Activated CD4-positive, alpha-beta memory T cell treated with anti-CD3 and anti-CD28 coated beads, Interleukin-2, amount 10 ng/mL, durations not matched to agents 7 days and 5 days (primary cell): ENCODE data around the gene SH2D5. TPM values are rescaled to one million over a fixed set of nuclear protein-coding genes. Genes with fewer than 3 reads are reported as not detected.

Source experiments
- CTCF ChIA-PET: fragments of 350-600 bp; sonication (Branson Sonifier 250); formaldehyde crosslinking; loops from one replicate; lab custom pipeline; 2021; ENCODE audit warnings: antibody characterized with exemption, inconsistent platforms; lab: Charles Lee
- POLR2A ChIA-PET: fragments of 350-600 bp; sonication (Branson Sonifier 250); formaldehyde crosslinking; loops from one replicate; lab custom pipeline; 2021; ENCODE audit warnings: antibody characterized with exemption; lab: Charles Lee
- DNase-seq: peaks from one replicate; pipeline ENCODE4 v3.0.0-alpha.2; 2020
- H3K27ac Mint-ChIP-seq: one replicate; pipeline ENCODE4 v1.8.0; 2021; ENCODE audit warnings: mild to moderate bottlenecking, mixed read lengths
- H3K27me3 Mint-ChIP-seq: one replicate; pipeline ENCODE4 v1.8.0; 2021; ENCODE audit warnings: mixed read lengths
- H3K36me3 Mint-ChIP-seq: one replicate; pipeline ENCODE4 v1.8.0; 2021; ENCODE audit warnings: low read depth, mixed read lengths
- H3K4me1 Mint-ChIP-seq: one replicate; pipeline ENCODE4 v1.8.0; 2021; ENCODE audit warnings: mixed read lengths
- H3K4me3 Mint-ChIP-seq: one replicate; pipeline ENCODE4 v1.8.0; 2021; ENCODE audit warnings: mild to moderate bottlenecking, mixed read lengths
- H3K9me3 Mint-ChIP-seq: one replicate; pipeline ENCODE4 v1.8.0; 2021; ENCODE audit warnings: mixed read lengths
- total RNA-seq, 2 experiments: library from RNA; stranded (reverse); gene quantifications; one replicate each; pipeline ENCODE4 v1.2.3, GENCODE V29; 2021

Gene SH2D5
- total RNA-seq, 2 experiments from 2014 or later = 0.23 TPM; not detected in 1

GRCh38 chr1:20717452-20718342, 14.8 kb downstream of the SH2D5 start, which contains the start of gene KIF17:
KIF17 (minus strand) TSS chr1:20718007; CDS start chr1:20717706, 301 bp downstream.
- H3K4me3 Mint-ChIP-seq = peak within 1 kb of the TSS; percentile 51
- H3K4me1 Mint-ChIP-seq = peaks cover 16% of the 10 kb centered on the region
- ChIA-PET POLR2A (interaction anchor here (0.8 to 1.2 kb wide), 2 partner anchors 19 to 69 kb away, joined by 3 to 5 read pairs; partner anchors contain the start of gene HP1BP3), CTCF (interaction anchor here (0.7 to 1.0 kb wide), 2 partner anchors 21 to 477 kb away, joined by 3 to 4 read pairs; no protein-coding TSS in a partner anchor)
- H3K9me3 Mint-ChIP-seq = no peaks in the 10 kb centered on the region
- peak; percentile 72 for DNase-seq
- peaks cover 44% of the 10 kb centered on the region for H3K27me3 Mint-ChIP-seq
- H3K27ac Mint-ChIP-seq = no peak within 1 kb of the TSS
- no peaks in the 10 kb centered on the region for H3K36me3 Mint-ChIP-seq

- Mint-ChIP-seq H3K9me3 (no peaks in the 10 kb centered on the region), H3K36me3 (no peaks in the 10 kb centered on the region), H3K27ac (no peak overlapping the region), H3K4me1 (peaks cover 16% of the 10 kb centered on the region), H3K27me3 (peaks cover 43% of the 10 kb centered on the region), H3K4me3 (no peak overlapping the region)
- CTCF ChIA-PET = interaction anchor here (1.0 kb wide), 1 partner anchor 19 kb away, joined by 3 read pairs; no protein-coding TSS in a partner anchor
- POLR2A ChIA-PET = no interaction called here
- DNase-seq = no peak
These were observed 16.3 kb downstream of the SH2D5 start for GRCh38 chr1:20716232-20716631.

- H3K9me3 Mint-ChIP-seq = no peaks in the 10 kb centered on the region
- POLR2A ChIA-PET = no interaction called here
- CTCF ChIA-PET = interaction anchor here (1.3 kb wide), 1 partner anchor 19 kb away, joined by 3 read pairs; no protein-coding TSS in a partner anchor
- H3K36me3 Mint-ChIP-seq = no peaks in the 10 kb centered on the region
- no peak overlapping the region for H3K27ac Mint-ChIP-seq
- H3K4me3 Mint-ChIP-seq = no peak overlapping the region
- H3K4me1 Mint-ChIP-seq = peaks cover 16% of the 10 kb centered on the region
- H3K27me3 Mint-ChIP-seq = peaks cover 40% of the 10 kb centered on the region
- DNase-seq = no peak
These were observed 17.1 kb downstream of the SH2D5 start for GRCh38 chr1:20715406-20715805.

GRCh38 chr1:20713440-20713839, 19.1 kb downstream of the SH2D5 start:
- ChIA-PET POLR2A (no interaction called here), CTCF (interaction anchor here (1.1 kb wide), 1 partner anchor 17 kb away, joined by 5 read pairs; no protein-coding TSS in a partner anchor)
- no peak overlapping the region for H3K4me3 Mint-ChIP-seq
- peaks cover 23% of the 10 kb centered on the region for H3K27me3 Mint-ChIP-seq
- no peaks in the 10 kb centered on the region for H3K36me3 Mint-ChIP-seq
- DNase-seq = no peak
- H3K4me1 Mint-ChIP-seq = peaks cover 13% of the 10 kb centered on the region
- H3K9me3 Mint-ChIP-seq = no peaks in the 10 kb centered on the region
- H3K27ac Mint-ChIP-seq = no peak overlapping the region

- peaks cover 9% of the 10 kb centered on the region for H3K4me1 Mint-ChIP-seq
- ChIA-PET POLR2A (no interaction called here), CTCF (no interaction called here)
- no peak overlapping the region for H3K27ac Mint-ChIP-seq
- no peak for DNase-seq
- H3K9me3 Mint-ChIP-seq = no peaks in the 10 kb centered on the region
- peaks cover 21% of the 10 kb centered on the region for H3K27me3 Mint-ChIP-seq
- no peak overlapping the region for H3K4me3 Mint-ChIP-seq
- no peaks in the 10 kb centered on the region for H3K36me3 Mint-ChIP-seq
These were observed 20.3 kb downstream of the SH2D5 start for GRCh38 chr1:20712215-20712577.

GRCh38 chr1:20711285-20712214, 21.0 kb downstream of the SH2D5 start:
- no peak overlapping the region for H3K4me3 Mint-ChIP-seq
- DNase-seq = no peak
- H3K4me1 Mint-ChIP-seq = peaks cover 4% of the 10 kb centered on the region
- H3K9me3 Mint-ChIP-seq = no peaks in the 10 kb centered on the region
- ChIA-PET POLR2A (no interaction called here), CTCF (no interaction called here)
- peaks cover 17% of the 10 kb centered on the region for H3K27me3 Mint-ChIP-seq
- no peak overlapping the region for H3K27ac Mint-ChIP-seq
- no peaks in the 10 kb centered on the region for H3K36me3 Mint-ChIP-seq

GRCh38 chr1:20710469-20711284, 21.8 kb downstream of the SH2D5 start:
- ChIA-PET CTCF (no interaction called here), POLR2A (no interaction called here)

GRCh38 chr1:20709868-20710267, 22.6 kb downstream of the SH2D5 start:
- Mint-ChIP-seq H3K4me3 (no peak overlapping the region), H3K27ac (no peak overlapping the region), H3K27me3 (peaks cover 6% of the 10 kb centered on the region), H3K9me3 (no peaks in the 10 kb centered on the region), H3K36me3 (no peaks in the 10 kb centered on the region), H3K4me1 (no peaks in the 10 kb centered on the region)
- DNase-seq = no peak
- ChIA-PET POLR2A (no interaction called here), CTCF (no interaction called here)

More at GRCh38 chr1:20710469-20711284, 21.8 kb downstream of the SH2D5 start:
- peaks cover 12% of the 10 kb centered on the region for H3K27me3 Mint-ChIP-seq
- H3K36me3 Mint-ChIP-seq = no peaks in the 10 kb centered on the region
- no peak for DNase-seq
- no peaks in the 10 kb centered on the region for H3K9me3 Mint-ChIP-seq
- no peaks in the 10 kb centered on the region for H3K4me1 Mint-ChIP-seq
- H3K27ac Mint-ChIP-seq = no peak overlapping the region
- H3K4me3 Mint-ChIP-seq = no peak overlapping the region

GRCh38 chr1:20708891-20709290, 23.6 kb downstream of the SH2D5 start:
- peaks cover 5% of the 10 kb centered on the region for H3K27me3 Mint-ChIP-seq
- no peak overlapping the region for H3K27ac Mint-ChIP-seq
- no peak for DNase-seq
- no peak overlapping the region for H3K4me3 Mint-ChIP-seq
- no peaks in the 10 kb centered on the region for H3K4me1 Mint-ChIP-seq
- no peaks in the 10 kb centered on the region for H3K9me3 Mint-ChIP-seq
- ChIA-PET CTCF (no interaction called here), POLR2A (interaction anchor here (3.0 kb wide), 1 partner anchor 78 kb away, joined by 8 read pairs; the partner anchor contains the start of gene HP1BP3)
- no peaks in the 10 kb centered on the region for H3K36me3 Mint-ChIP-seq

GRCh38 chr1:20708057-20708456, 24.4 kb downstream of the SH2D5 start:
- ChIA-PET CTCF (interaction anchor here (1.0 to 1.5 kb wide), 3 partner anchors 11 to 562 kb away, joined by 3 to 10 read pairs (median 3); no protein-coding TSS in a partner anchor), POLR2A (interaction anchor here (0.6 to 3.0 kb wide), 2 partner anchors 79 to 176 kb away, joined by 3 to 8 read pairs; partner anchors contain the start of gene HP1BP3)
- Mint-ChIP-seq H3K9me3 (no peaks in the 10 kb centered on the region), H3K36me3 (no peaks in the 10 kb centered on the region), H3K4me1 (no peaks in the 10 kb centered on the region), H3K27me3 (peaks cover 5% of the 10 kb centered on the region), H3K27ac (no peak overlapping the region), H3K4me3 (no peak overlapping the region)
- no peak for DNase-seq

- H3K4me3 Mint-ChIP-seq = no peak overlapping the region
- H3K4me1 Mint-ChIP-seq = no peaks in the 10 kb centered on the region
- no peak for DNase-seq
- H3K9me3 Mint-ChIP-seq = no peaks in the 10 kb centered on the region
- no peak overlapping the region for H3K27ac Mint-ChIP-seq
- CTCF ChIA-PET = interaction anchor here (0.6 to 1.5 kb wide), 3 partner anchors 10 to 564 kb away, joined by 3 to 10 read pairs (median 3); no protein-coding TSS in a partner anchor
- POLR2A ChIA-PET = interaction anchor here (0.6 to 3.0 kb wide), 2 partner anchors 80 to 147 kb away, joined by 3 to 8 read pairs; partner anchors contain the start of gene HP1BP3
- peaks cover 5% of the 10 kb centered on the region for H3K27me3 Mint-ChIP-seq
- no peaks in the 10 kb centered on the region for H3K36me3 Mint-ChIP-seq
These were observed 25.7 kb downstream of the SH2D5 start for GRCh38 chr1:20706841-20707240.
